NK-92 (cell line): ENCODE results near the gene RBBP8NL.

Experiments used
- DNase-seq: peaks from one replicate; lab custom pipeline; 2025; ENCODE audit not compliant: unreplicated experiment; lab: John Stamatoyannopoulos, UW

RBBP8NL gene

GRCh38 chr20:62363920-62364851, 63.2 kb downstream of the RBBP8NL start:
- DNase-seq: no peak

- DNase-seq: no peak
Measured at GRCh38 chr20:62362991-62363919, 64.1 kb downstream of the RBBP8NL start.

GRCh38 chr20:62362590-62362940, 64.8 kb downstream of the RBBP8NL start:
- DNase-seq: no peak

- no peak for DNase-seq
Measured at GRCh38 chr20:62361799-62362589, 65.3 kb downstream of the RBBP8NL start.

GRCh38 chr20:62360854-62361798, 66.2 kb downstream of the RBBP8NL start:
- no peak for DNase-seq
